ENCODE data around the gene ZNF763. TPM values are rescaled to one million over a fixed set of nuclear protein-coding genes. Genes with fewer than 3 reads are reported as not detected.
"Not testable (repeated sequence)": the region's sequence is repeated elsewhere in the genome, so short reads cannot be mapped to it uniquely, and the experiment has no call there.

ZNF763 gene
- 4.7 TPM for polyA plus RNA-seq (2013)

- WGBS (ENCODE audit: insufficient coverage) = under 1% methylated on average over 31 of the region's 47 CpGs
- CTCF ChIA-PET = interaction anchor here (0.9 to 5.1 kb wide), 6 partner anchors 10 to 176 kb away, joined by 3 to 47 read pairs (median 18); partner anchors contain the start of genes ZNF491 and ZNF700
- DNase-seq = peak; percentile 91 to 96 (median 96)
- Histone ChIP-seq H3K36me3 (ENCODE audit: control insufficient read depth in 4 of 4, insufficient read depth in 4 of 4, low read length in 3 of 4) (peaks cover 0 to 8% (median 2%) of the 10 kb centered on the region in 4 experiments), H3K9me3 (ENCODE audit: control extremely low read depth in 1 of 5, control insufficient read depth in 4 of 5, insufficient read depth in 2 of 5, low read depth in 1 of 5, low read length in 4 of 5) (no peaks in the 10 kb centered on the region), H3K27ac (ENCODE audit: insufficient read depth in 1 of 2, low read depth in 1 of 2, low read length in 2 of 2, poor library complexity in 1 of 2, severe bottlenecking in 2 of 2) (peak within 1 kb of the TSS; percentile 83 to 91), H3K4me1 (ENCODE audit: control extremely low read depth in 1 of 4, control insufficient read depth in 4 of 4, insufficient read depth in 4 of 4, low read length in 3 of 4) (peaks cover 0 to 22% (median 18%) of the 10 kb centered on the region in 4 experiments), H3K27me3 (replicated peaks in 2 of 5; ENCODE audit: control insufficient read depth in 4 of 5, insufficient read depth in 5 of 5, low read length in 4 of 5) (no peaks in the 10 kb centered on the region), H3K4me3 (ENCODE audit: control insufficient read depth in 1 of 7, extremely low read depth in 1 of 7, insufficient read depth in 4 of 7, low read depth in 2 of 7, low read length in 6 of 7) (peak within 1 kb of the TSS; percentile 73 to 100 (median 94))
- POLR2A ChIA-PET = interaction anchor here (0.6 to 2.5 kb wide), 5 partner anchors 22 to 175 kb away, joined by 3 to 22 read pairs (median 3); partner anchors contain the start of genes ZNF20 and ZNF700
Observed at GRCh38 chr19:11964858-11965645, at the start of gene ZNF763. ZNF763 (plus strand) TSS chr19:11965040; CDS start chr19:11965209, 169 bp downstream.

GRCh38 chr19:11921852-11922495 is 42.9 kb upstream of the ZNF763 start:
- no peak overlapping the region for H3K27ac ChIP-seq (ENCODE audit: insufficient read depth in 1 of 2, low read depth in 1 of 2, low read length in 2 of 2, poor library complexity in 1 of 2, severe bottlenecking in 2 of 2)
- no peak overlapping the region for H3K4me3 ChIP-seq (ENCODE audit: control insufficient read depth in 1 of 7, extremely low read depth in 1 of 7, insufficient read depth in 4 of 7, low read depth in 2 of 7, low read length in 6 of 7)
- peak in 2 of 3 donors; percentile 22 to 58 for DNase-seq
- no peaks in the 10 kb centered on the region for H3K36me3 ChIP-seq (ENCODE audit: control insufficient read depth in 4 of 4, insufficient read depth in 4 of 4, low read length in 3 of 4)
- POLR2A ChIA-PET = no interaction called here
- WGBS (ENCODE audit: insufficient coverage) = no CpG with 5 or more reads among the region's 6 CpGs
- H3K9me3 ChIP-seq (ENCODE audit: control extremely low read depth in 1 of 5, control insufficient read depth in 4 of 5, insufficient read depth in 2 of 5, low read depth in 1 of 5, low read length in 4 of 5) = no peaks in the 10 kb centered on the region
- H3K27me3 ChIP-seq (replicated peaks in 2 of 5; ENCODE audit: control insufficient read depth in 4 of 5, insufficient read depth in 5 of 5, low read length in 4 of 5) = no peaks in the 10 kb centered on the region
- CTCF ChIA-PET = interaction anchor here (0.6 to 5.3 kb wide), 9 partner anchors 8 to 218 kb away, joined by 3 to 65 read pairs (median 4); partner anchors contain the start of genes ZNF20, ZNF491 and ZNF763
- peaks cover 7 to 33% (median 31%) of the 10 kb centered on the region in 4 experiments for H3K4me1 ChIP-seq (ENCODE audit: control extremely low read depth in 1 of 4, control insufficient read depth in 4 of 4, insufficient read depth in 4 of 4, low read length in 3 of 4)

GRCh38 chr19:11924886-11925650 is 39.8 kb upstream of the ZNF763 start, which contains the start of gene ZNF700:
ZNF700 (plus strand) TSS chr19:11925107; CDS start chr19:11925211, 104 bp downstream.
- WGBS (ENCODE audit: insufficient coverage) = 0% methylated on average over 41 of the region's 53 CpGs
- POLR2A ChIA-PET = interaction anchor here (0.6 to 3.5 kb wide), 5 partner anchors 37 to 127 kb away, joined by 3 to 19 read pairs (median 4); partner anchors contain the start of genes ZNF491, ZNF69 and ZNF763

GRCh38 chr19:11925651-11926187 is 39.1 kb upstream of the ZNF763 start:
- ChIA-PET CTCF (interaction anchor here (5.3 kb wide), 1 partner anchor 37 kb away, joined by 34 read pairs; the partner anchor contains the start of gene ZNF763), POLR2A (interaction anchor here (3.5 kb wide), 1 partner anchor 62 kb away, joined by 19 read pairs; no protein-coding TSS in a partner anchor)
- Histone ChIP-seq H3K4me1 (ENCODE audit: control extremely low read depth in 1 of 4, control insufficient read depth in 4 of 4, insufficient read depth in 4 of 4, low read length in 3 of 4) (peaks cover 7 to 33% (median 32%) of the 10 kb centered on the region in 4 experiments), H3K4me3 (ENCODE audit: control insufficient read depth in 1 of 7, extremely low read depth in 1 of 7, insufficient read depth in 4 of 7, low read depth in 2 of 7, low read length in 6 of 7) (peak overlapping the region; percentile 84 to 98 (median 91)), H3K9me3 (ENCODE audit: control extremely low read depth in 1 of 5, control insufficient read depth in 4 of 5, insufficient read depth in 2 of 5, low read depth in 1 of 5, low read length in 4 of 5) (peaks cover 0 to 21% (median 12%) of the 10 kb centered on the region in 5 experiments), H3K27ac (ENCODE audit: insufficient read depth in 1 of 2, low read depth in 1 of 2, low read length in 2 of 2, poor library complexity in 1 of 2, severe bottlenecking in 2 of 2) (peak overlapping the region; percentile 83 to 92), H3K36me3 (ENCODE audit: control insufficient read depth in 4 of 4, insufficient read depth in 4 of 4, low read length in 3 of 4) (peaks cover 5 to 24% (median 13%) of the 10 kb centered on the region in 4 experiments)
- 6% methylated on average over 10 of the region's 10 CpGs for WGBS (ENCODE audit: insufficient coverage)
- not testable (repeated sequence) for DNase-seq; H3K27me3 ChIP-seq (replicated peaks in 2 of 5; ENCODE audit: control insufficient read depth in 4 of 5, insufficient read depth in 5 of 5, low read length in 4 of 5)

More at GRCh38 chr19:11924886-11925650, 39.8 kb upstream of the ZNF763 start, which contains the start of gene ZNF700:
- Histone ChIP-seq H3K27me3 (replicated peaks in 2 of 5; ENCODE audit: control insufficient read depth in 4 of 5, insufficient read depth in 5 of 5, low read length in 4 of 5) (no peaks in the 10 kb centered on the region), H3K4me1 (ENCODE audit: control extremely low read depth in 1 of 4, control insufficient read depth in 4 of 4, insufficient read depth in 4 of 4, low read length in 3 of 4) (peaks cover 7 to 33% (median 32%) of the 10 kb centered on the region in 4 experiments), H3K36me3 (ENCODE audit: control insufficient read depth in 4 of 4, insufficient read depth in 4 of 4, low read length in 3 of 4) (peaks cover 5 to 18% (median 10%) of the 10 kb centered on the region in 4 experiments), H3K9me3 (ENCODE audit: control extremely low read depth in 1 of 5, control insufficient read depth in 4 of 5, insufficient read depth in 2 of 5, low read depth in 1 of 5, low read length in 4 of 5) (peaks cover 0 to 18% (median 6%) of the 10 kb centered on the region in 5 experiments), H3K27ac (ENCODE audit: insufficient read depth in 1 of 2, low read depth in 1 of 2, low read length in 2 of 2, poor library complexity in 1 of 2, severe bottlenecking in 2 of 2) (peak within 1 kb of the TSS; percentile 83 to 92), H3K4me3 (ENCODE audit: control insufficient read depth in 1 of 7, extremely low read depth in 1 of 7, insufficient read depth in 4 of 7, low read depth in 2 of 7, low read length in 6 of 7) (peak within 1 kb of the TSS; percentile 84 to 98 (median 91))
- peak; percentile 92 to 95 (median 95) for DNase-seq
- CTCF ChIA-PET = interaction anchor here (1.3 to 5.3 kb wide), 8 partner anchors 10 to 265 kb away, joined by 3 to 65 read pairs (median 8); partner anchors contain the start of gene ZNF763

GRCh38 chr19:11927227-11927626 is 37.6 kb upstream of the ZNF763 start:
- Histone ChIP-seq H3K4me3 (ENCODE audit: control insufficient read depth in 1 of 7, extremely low read depth in 1 of 7, insufficient read depth in 4 of 7, low read depth in 2 of 7, low read length in 6 of 7) (peak overlapping the region in 1 of 7 experiments; percentile 30), H3K4me1 (ENCODE audit: control extremely low read depth in 1 of 4, control insufficient read depth in 4 of 4, insufficient read depth in 4 of 4, low read length in 3 of 4) (peaks cover 7 to 30% (median 29%) of the 10 kb centered on the region in 4 experiments), H3K27me3 (replicated peaks in 2 of 5; ENCODE audit: control insufficient read depth in 4 of 5, insufficient read depth in 5 of 5, low read length in 4 of 5) (no peaks in the 10 kb centered on the region), H3K36me3 (ENCODE audit: control insufficient read depth in 4 of 4, insufficient read depth in 4 of 4, low read length in 3 of 4) (peaks cover 9 to 38% (median 16%) of the 10 kb centered on the region in 4 experiments), H3K9me3 (ENCODE audit: control extremely low read depth in 1 of 5, control insufficient read depth in 4 of 5, insufficient read depth in 2 of 5, low read depth in 1 of 5, low read length in 4 of 5) (peaks cover 0 to 33% (median 25%) of the 10 kb centered on the region in 5 experiments), H3K27ac (ENCODE audit: insufficient read depth in 1 of 2, low read depth in 1 of 2, low read length in 2 of 2, poor library complexity in 1 of 2, severe bottlenecking in 2 of 2) (no peak overlapping the region)
- ChIA-PET POLR2A (no interaction called here), CTCF (no interaction called here)
- 83% methylated on average over 1 of the region's 3 CpGs for WGBS (ENCODE audit: insufficient coverage)
- no peak for DNase-seq

GRCh38 chr19:11931051-11931450 is 33.8 kb upstream of the ZNF763 start:
- H3K9me3 ChIP-seq (ENCODE audit: control extremely low read depth in 1 of 5, control insufficient read depth in 4 of 5, insufficient read depth in 2 of 5, low read depth in 1 of 5, low read length in 4 of 5) = peaks cover 0 to 59% (median 40%) of the 10 kb centered on the region in 5 experiments
- peaks cover 11 to 61% (median 26%) of the 10 kb centered on the region in 4 experiments for H3K36me3 ChIP-seq (ENCODE audit: control insufficient read depth in 4 of 4, insufficient read depth in 4 of 4, low read length in 3 of 4)
- H3K27me3 ChIP-seq (replicated peaks in 2 of 5; ENCODE audit: control insufficient read depth in 4 of 5, insufficient read depth in 5 of 5, low read length in 4 of 5) = no peaks in the 10 kb centered on the region
- no peak overlapping the region for H3K4me3 ChIP-seq (ENCODE audit: control insufficient read depth in 1 of 7, extremely low read depth in 1 of 7, insufficient read depth in 4 of 7, low read depth in 2 of 7, low read length in 6 of 7)
- 90% methylated on average over 2 of the region's 3 CpGs for WGBS (ENCODE audit: insufficient coverage)
- ChIA-PET POLR2A (no interaction called here), CTCF (no interaction called here)
- DNase-seq = no peak
- no peak overlapping the region for H3K27ac ChIP-seq (ENCODE audit: insufficient read depth in 1 of 2, low read depth in 1 of 2, low read length in 2 of 2, poor library complexity in 1 of 2, severe bottlenecking in 2 of 2)
- peaks cover 3 to 10% (median 5%) of the 10 kb centered on the region in 4 experiments for H3K4me1 ChIP-seq (ENCODE audit: control extremely low read depth in 1 of 4, control insufficient read depth in 4 of 4, insufficient read depth in 4 of 4, low read length in 3 of 4)

Data from common myeloid progenitor, CD34-positive (primary cell).